Hepatocyte (in vitro differentiated cells): ENCODE measurements around the gene SLMAP.

Experiments
- EZH2 ChIP-seq: fragments of 200-600 bp; sonication (generic); IDR thresholded peaks from 2 replicates; pipeline ENCODE4 v1.6.1; 2016; ENCODE audit warnings: antibody characterized with exemption, mild to moderate bottlenecking, borderline replicate concordance
- EZH2phosphoT487 ChIP-seq: fragments of 200-600 bp; sonication (generic); IDR thresholded peaks from one replicate; pipeline ENCODE4 v1.6.1; 2018; ENCODE audit warnings: antibody characterized with exemption, mild to moderate bottlenecking, low read depth, moderate library complexity; ENCODE audit not compliant: unreplicated experiment, severe bottlenecking
- TF ChIP-seq, protein P1 (sequence below): fragments of 200-600 bp; sonication (generic); IDR thresholded peaks from 2 replicates; pipeline ENCODE4 v1.5.1; 2016; ENCODE audit warnings: antibody characterized with exemption, mild to moderate bottlenecking; ENCODE audit not compliant: poor library complexity

GRCh38 chr3:57892423-57892822, 136.3 kb downstream of the SLMAP start:
- TF ChIP-seq, protein P1, sequence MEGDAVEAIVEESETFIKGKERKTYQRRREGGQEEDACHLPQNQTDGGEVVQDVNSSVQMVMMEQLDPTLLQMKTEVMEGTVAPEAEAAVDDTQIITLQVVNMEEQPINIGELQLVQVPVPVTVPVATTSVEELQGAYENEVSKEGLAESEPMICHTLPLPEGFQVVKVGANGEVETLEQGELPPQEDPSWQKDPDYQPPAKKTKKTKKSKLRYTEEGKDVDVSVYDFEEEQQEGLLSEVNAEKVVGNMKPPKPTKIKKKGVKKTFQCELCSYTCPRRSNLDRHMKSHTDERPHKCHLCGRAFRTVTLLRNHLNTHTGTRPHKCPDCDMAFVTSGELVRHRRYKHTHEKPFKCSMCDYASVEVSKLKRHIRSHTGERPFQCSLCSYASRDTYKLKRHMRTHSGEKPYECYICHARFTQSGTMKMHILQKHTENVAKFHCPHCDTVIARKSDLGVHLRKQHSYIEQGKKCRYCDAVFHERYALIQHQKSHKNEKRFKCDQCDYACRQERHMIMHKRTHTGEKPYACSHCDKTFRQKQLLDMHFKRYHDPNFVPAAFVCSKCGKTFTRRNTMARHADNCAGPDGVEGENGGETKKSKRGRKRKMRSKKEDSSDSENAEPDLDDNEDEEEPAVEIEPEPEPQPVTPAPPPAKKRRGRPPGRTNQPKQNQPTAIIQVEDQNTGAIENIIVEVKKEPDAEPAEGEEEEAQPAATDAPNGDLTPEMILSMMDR = no peak
- TF ChIP-seq EZH2 = no peak
- no peak for TF ChIP-seq EZH2phosphoT487
